DMS114 treated with DMSO at 0.1 percent for 48 hours (cell line): ENCODE results near the gene HHAT.

Experiments
- DNase-seq: peaks from one replicate; lab custom pipeline; 2025; ENCODE audit not compliant: unreplicated experiment; lab: John Stamatoyannopoulos, UW

HHAT gene

DNA sequence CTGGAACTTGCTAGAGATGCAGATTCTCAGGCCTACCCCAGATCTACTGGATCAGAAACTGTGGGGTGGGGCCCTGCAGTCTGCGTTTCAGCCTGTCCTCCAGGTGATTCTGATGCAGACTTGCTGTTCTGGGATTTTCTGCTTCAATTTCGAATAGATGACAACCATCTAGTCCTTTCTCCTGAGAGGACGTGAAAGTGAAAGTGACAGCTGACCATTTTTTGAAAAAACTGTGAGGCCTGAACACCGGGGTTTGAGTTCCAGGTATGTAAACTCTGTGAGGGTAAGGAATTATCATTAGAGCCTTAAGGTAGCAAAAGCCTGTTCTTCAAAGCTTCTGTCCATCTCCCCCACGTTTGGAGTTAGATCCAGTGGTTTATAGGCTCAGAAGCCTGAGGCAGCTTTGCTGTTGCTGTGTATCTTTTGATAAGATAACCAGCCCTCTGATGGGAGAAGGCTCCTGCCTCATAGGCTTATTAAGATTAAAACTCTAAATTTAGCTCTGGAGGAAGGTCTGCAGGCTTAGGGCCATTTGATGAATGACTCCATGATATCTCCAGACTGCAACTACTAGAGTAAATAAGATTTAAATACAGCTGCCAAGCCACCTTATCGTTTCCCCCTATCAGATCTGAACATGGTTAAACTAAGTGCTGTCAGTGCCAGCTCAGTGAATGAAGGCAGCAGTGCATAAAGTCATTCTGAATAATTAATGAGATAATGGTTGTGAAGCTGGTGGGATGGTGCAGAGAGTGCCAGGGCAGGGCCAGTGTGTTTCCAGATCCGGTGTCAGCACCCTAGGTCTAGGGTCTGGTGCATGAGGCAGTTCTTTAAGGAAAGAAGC lies 335.2 kb downstream of the HHAT start:
- no peak for DNase-seq

GRCh38 chr1:210669951-210670350 lies 341.2 kb downstream of the HHAT start:
- DNase-seq: no peak

DNA sequence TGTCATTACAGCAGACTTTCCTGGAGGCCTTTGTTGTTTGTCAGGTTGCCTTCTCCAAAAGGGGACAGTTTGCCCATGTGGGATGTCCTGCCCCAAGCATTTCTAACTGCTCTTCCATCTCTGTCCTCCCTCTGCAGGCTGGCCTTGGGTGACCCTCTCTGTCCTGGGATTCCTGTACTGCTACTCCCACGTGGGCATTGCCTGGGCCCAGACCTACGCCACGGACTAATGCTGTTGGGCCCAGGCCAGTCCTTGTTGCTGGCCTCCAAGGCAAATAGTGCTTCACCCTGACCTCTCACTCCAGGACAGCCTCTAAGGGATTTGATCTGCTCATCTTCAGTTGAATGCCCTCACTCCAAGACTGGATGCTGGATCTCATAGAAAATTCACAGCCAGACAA lies 345.4 kb downstream of the HHAT start:
- DNase-seq: no peak

DNA sequence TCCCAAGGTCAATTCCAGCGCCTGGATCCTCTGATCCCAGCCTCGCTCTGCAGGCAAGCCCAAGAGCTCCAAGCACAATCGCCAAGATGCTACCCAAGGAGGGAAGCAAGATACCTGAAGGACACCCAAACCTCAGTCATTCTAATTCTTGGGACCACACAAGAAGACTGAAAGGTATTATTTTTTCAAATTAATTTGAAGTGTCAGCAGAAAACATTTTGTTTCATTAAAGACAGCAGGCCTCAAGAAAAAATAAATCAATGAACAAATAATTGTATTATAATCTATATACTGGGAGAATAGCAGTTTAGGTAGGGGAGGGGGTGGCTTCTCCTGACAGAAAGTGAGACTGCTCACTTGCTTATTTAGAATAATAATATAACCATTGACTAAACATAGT lies 347.8 kb downstream of the HHAT start:
- no peak for DNase-seq

DNA sequence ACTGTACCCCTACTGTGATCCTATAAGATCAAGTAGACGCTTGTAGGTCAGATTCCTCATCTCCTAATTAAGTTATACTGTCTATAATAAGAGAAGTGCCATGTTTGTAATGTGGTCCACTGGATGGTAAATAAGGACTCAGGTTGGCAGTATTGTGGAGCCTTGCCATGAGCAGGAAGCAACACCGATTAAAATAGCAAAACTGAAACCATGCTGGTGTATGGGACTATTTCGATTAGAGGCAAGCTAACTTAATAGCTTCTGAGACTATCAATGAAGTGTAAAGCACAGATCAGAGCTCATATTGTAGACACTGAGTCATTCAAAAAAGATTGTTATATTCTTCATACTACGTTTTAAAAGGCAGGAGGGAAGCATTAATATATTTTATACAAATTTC lies 348.8 kb downstream of the HHAT start:
- DNase-seq: no peak

GRCh38 chr1:210678306-210678705 lies 349.6 kb downstream of the HHAT start:
- no peak for DNase-seq

- DNase-seq: no peak
These were observed 352.5 kb downstream of the HHAT start for GRCh38 chr1:210681158-210681557.

DNA sequence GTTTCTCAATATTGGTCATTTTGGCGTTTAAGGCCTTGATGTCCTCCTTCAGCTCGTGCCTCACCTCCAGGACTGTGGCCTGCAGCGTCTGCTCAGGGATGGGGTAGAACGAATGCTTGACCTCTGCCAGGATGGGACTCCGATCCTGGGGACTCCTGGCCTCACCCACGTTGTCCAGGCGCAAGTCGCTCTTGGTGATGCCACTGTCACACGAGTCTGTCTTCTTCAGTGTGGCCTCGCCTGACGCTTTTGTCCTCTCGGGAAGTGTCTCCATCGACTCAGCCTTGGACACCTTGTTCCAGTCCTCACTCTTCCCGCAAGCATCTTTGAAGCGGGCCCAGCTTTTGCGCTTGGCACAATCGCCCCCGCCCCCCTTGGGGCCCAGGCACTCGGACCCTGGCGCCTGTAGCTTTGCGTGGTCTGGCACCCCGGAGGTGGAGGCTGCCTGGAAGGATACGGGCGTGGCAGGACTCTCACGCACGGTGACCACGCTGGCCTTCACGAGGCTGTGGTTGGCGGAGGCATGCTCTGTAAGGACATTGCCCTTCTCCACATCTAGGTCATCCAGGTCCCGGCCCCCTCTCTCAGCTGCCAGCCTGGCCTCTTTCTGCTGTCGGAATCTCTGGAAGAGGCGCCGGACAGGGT lies 354.8 kb downstream of the HHAT start:
- no peak for DNase-seq

- DNase-seq: no peak
These were observed 356.0 kb downstream of the HHAT start for GRCh38 chr1:210684466-210685294.

DNA sequence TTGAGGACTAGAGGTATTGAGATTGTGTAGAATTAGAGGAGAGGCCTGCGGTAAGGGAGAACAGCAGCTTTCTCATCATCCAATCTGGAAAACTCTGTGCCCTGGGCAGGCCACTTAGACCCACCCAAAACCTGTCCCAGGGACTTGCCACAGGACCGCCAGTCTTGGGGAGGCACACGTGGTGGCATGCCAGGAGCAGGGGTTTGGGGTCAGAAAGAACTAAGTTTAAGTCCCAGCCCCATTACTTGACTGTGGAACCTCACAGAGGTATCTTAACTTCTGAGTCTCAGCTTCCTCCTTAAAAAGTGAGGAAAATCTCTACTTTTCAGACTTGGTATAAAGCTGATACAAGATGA lies 356.6 kb downstream of the HHAT start:
- no peak for DNase-seq

DNA sequence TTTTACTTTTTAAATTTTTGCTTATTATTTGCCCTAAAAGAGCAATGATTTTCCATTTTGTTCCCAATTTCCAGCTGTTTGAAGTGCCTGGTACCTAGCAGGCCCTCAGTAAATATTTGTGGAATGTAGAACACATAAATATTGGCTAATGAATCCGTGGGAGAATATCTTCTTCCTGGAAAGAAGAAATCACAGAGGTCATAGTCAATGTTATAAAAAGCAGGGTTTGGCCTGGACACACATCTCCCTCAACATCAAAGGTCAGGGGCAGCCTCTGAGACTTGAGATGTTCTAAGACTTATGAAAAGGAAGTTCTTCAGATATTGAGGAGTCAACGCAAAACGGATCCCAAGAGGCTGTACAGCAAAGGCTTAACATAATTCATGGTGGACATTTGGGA lies 358.1 kb downstream of the HHAT start:
- DNase-seq: no peak

GRCh38 chr1:210687582-210688279 lies 359.0 kb downstream of the HHAT start:
- no peak for DNase-seq

GRCh38 chr1:210688512-210689234 lies 360.0 kb downstream of the HHAT start:
- no peak for DNase-seq

DNA sequence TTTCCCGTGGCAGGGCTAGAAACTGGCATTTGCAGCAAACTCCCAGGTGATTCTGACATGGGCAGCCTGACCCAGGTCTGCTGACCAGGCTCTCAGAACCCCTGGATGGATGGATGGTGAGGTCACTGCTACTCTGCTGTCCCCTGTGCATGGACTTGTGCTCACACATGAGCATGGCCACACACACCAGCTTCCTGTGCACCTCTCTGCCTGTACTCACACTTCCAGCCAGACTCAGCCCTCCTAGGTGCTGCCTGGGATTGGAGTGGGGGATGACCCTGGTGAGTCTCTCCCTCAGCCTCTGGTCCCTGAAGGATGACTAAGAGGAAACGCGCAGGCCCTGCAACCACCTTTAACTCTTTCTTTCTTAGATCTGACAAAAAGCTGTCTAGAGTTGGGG lies 361.1 kb downstream of the HHAT start:
- no peak for DNase-seq

GRCh38 chr1:210690236-210690635 lies 361.5 kb downstream of the HHAT start:
- DNase-seq: no peak

DNA sequence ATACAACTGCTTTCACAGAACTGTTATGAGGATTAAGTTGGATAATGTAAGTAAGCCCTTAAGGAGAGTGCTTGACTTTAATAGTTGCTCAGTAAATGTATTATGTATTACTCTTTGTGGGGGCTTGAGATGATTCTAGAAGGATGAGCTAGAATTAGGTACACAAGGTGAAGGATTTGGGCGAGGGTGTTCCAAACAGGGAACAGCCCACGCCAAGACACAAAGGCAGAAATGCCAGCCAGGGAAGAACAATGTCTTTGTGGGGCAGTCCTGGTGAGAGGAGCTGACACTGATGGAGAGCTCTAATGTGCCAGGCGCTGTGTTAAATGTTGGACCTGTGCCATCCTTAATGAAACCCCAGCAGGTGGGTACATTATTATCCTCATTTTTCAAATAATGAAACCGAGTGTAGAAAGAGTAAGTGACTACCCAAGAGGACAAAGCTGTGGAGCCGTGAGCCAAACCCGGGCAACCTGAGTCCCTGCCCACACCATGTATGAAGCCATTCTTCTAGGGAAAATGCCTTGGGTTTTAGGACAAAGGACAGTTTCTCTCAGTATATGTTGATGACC lies 362.4 kb downstream of the HHAT start:
- DNase-seq: no peak

- DNase-seq: no peak
These were observed 364.1 kb downstream of the HHAT start for GRCh38 chr1:210692796-210693195.

DNA sequence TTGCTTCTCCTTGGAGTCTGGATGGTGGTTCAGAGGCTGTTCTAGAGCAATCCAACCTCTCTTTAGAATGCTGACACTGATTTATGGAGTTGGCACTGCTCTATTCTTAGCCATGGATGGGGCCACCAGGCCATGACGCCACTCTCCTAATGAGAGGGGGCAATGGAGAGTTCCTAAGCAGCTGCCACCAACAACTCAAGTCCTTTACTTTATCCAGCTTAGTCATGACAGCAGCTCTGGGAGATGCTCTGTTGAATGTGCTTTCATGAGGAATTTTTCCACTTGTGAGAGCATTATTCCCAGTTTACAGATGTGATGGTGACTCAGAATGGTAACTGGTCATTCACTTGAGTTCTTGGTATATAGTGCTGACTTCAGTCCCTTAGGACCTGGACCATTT lies 366.3 kb downstream of the HHAT start:
- DNase-seq: no peak

- no peak for DNase-seq
These were observed 368.0 kb downstream of the HHAT start for GRCh38 chr1:210696709-210697108.

- no peak for DNase-seq
These were observed 368.5 kb downstream of the HHAT start for GRCh38 chr1:210697185-210697584.
